ENCODE data around the gene PDP2.

PDP2 gene

DNA sequence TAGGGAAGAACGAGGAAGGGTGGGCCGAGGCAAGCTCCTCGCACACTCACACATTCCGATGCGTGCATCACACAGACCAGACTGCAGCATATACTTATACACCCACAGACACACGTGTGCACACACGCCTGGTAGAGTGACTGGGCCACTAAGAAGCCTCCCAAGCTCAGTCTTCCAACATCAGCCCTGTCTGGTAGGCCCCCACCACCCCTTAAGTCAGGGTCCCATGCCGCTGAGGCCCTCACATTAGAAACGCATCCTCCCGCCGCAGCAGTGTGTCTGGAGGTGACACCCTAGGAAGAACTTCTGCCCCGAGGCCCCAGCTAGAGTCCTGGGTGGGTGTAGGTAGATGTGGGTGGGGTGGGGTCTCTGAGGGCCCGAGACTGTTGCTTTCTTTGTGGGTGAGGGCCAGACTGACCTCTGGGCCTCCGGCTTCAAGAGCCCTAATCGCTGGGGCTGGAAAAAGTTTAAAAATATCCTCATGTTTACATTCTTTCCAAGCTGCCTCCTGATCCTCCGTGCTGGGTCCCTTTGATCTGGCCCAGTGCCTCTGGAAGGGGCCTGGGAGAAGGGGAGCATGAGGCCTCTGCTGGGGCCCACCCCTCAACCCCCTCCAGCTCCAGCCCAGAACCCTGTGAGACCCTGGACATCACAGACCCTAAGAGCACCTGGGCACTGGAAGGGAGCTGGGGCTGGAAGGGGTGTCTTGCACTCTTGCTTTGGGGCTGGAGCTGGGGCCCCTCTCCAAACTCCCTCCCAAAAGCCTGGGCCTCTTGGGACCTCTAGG is 24.7 kb downstream of the PDP2 start:
- no peak for DNase-seq

GRCh38 chr16:66905633-66906539 is 25.6 kb downstream of the PDP2 start:
- no peak for DNase-seq

DNA sequence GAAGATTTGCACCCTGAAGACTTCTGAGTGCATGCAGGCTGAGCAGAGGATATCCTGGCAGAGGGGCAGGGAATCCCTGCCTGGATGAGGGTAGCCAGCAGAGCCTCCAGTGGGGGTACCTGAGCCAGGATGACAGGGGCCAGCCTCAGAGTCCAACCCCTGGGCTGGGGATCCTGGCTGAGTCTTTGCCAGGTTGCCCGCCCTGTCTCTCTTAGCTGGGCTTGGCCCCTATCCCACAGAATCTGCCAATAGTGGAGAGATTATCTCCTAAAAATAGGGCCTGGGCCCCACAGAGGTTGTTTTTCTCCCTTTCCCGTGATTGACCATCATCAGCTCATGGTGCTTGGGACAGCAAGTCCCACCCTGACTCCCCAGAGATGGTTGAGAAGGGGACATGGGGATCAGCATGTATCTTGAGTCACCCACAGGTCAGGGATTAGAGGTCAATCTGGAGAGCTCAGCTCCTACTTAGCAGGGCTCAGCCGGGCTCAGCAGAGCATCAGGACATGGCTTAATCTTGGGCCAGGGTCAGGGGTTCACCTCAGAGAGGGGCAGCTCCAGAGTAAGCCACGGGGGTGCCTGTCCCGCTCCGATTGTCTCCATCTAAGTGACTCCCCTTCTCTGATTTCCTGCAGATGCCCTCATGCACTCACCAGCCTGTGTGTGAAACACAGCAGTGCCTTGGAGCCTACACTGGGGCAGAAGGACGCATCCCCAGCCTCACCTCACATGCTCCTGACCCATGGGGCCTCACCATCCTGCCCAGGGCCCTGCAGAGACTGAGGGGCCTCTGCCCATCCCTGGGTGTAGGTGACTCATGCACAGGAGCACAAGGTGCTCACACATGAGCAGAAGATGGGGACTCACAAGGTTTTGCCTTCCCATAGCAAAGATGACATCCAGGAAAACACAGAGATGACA is 26.9 kb downstream of the PDP2 start:
- DNase-seq = no peak

DNA sequence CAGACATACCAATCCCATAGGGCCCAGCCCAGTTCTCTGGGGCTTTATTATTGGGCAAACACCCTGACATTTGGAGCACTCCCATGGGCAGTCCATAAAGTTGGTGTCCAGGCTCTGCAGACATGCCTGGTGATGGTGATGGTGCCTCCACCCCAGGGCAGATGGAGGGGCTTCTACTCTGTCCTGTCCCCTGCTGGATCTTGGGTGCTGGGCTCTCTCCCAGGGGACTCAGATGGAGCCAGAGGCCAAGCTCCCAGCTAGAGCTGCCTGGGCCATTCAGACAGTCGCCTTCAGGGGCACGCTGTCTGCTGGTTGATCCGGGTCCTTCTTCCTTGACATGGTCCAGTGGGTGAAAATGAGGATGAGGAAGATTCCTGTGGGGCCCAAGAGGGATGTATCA is 27.8 kb downstream of the PDP2 start:
- DNase-seq = no peak

DNA sequence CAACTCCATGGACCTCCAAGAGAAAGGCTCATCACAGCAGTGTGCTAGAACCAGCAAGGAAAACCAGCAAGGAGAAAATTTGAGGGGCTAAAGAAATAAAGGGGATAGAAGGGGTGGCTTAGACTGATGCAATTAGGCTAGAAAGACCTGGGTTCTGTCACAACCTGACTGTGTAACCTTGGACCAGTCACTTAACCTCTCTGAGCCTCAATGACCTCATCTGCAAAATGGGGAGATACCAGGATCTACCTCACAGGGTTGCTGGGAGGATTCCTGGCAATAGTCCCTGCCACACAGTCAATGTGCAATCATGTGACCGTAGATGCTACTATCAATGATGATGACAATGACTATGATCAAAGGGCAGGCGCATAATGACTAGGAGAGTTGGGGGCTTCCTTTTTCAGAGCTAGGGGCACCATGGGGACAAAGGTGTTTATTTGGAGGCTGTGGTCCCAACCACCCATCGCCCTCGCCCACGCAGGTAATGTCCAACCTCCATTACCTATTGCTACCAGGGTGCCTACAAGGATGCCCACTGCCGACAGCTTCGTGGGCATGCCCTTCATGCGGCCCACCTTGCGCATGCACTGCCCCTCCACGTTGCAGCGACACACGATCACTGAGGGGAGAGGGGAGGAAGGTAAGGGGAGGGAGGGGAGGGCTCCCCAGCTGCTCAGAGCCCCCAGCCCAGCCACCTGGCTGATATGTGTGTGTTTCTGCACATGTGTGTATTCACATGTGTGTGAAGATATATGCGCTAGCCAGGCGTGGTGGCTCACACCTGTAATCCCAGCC is 28.6 kb downstream of the PDP2 start:
- no peak for DNase-seq

DNA sequence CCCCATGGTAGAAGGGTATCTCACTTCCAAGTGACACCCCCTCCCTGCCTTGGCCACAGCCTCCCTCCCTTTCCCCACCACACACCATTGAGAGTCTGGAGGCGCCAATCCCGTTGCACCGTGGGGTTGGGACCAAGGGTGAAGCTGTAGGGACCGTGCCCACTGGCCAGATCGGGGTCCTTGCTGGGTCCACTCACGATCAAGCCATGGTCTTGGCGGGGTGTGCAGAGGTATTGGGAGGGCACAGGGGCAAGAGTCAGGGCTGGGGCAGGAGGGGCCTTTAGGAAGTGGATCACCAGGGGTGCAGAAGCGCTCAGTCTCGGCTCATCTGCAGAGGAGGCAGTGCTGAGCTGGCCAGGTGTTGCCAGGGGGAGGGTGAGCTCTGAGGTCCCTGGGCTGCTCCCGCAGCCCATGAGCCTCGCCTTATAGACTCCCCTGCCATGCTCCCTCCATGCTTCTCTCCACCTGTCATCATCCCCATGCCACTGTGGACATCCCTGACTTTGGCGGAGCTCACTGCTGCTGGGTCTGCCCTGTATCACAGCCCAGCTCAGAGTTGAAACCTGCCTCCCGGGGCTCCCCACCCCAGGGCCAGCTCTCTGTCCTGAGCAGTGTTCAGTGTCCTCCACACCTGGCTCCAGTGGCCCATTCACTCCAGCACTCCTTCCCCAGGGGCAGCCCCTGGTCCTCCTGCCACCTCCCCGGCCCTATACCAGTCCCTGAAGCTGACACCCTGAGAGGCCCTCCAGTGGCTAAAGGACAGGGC is 30.0 kb downstream of the PDP2 start:
- DNase-seq = no peak

DNA sequence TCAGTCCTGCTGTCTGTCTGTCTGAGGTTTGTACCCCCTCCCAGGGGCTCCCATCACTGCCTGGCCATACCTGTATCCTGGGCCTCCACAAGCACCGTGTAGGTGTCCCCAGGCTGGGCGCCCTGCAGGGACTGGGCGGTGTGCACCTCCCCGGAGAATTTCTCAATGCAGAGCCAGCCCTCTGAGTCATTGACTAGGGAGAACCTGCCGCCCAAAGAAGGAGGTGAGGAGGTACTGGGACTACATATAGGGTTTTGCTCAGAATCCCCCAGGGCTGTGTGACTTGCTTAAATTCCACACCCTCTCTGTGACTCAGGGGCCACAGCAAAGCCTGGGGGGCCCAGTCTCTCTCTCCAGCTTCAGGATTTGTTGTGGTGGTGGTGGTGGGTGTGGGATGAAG is 30.8 kb downstream of the PDP2 start:
- DNase-seq = no peak

GRCh38 chr16:66911801-66912200 is 31.5 kb downstream of the PDP2 start:
- no peak for DNase-seq

DNA sequence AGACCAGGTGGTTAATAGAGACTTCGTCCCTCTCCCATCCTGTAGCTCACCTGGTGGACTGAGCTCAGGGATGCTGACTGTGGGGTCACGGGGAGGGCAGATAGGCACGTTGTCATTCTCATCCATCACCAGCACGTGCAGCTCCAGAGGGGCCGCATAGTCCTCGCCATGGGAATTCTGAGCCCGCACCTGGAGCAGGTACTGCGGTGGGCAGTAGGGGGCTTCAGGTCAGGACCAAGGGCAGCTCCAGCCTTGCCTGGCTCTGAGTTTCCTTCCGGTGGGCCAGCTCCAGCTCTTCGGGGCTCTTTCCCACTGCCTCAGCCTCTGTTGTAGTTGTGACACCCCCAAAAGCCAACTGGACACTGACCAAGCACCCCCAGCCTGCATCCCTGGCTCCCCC is 32.8 kb downstream of the PDP2 start:
- DNase-seq = no peak

- DNase-seq = no peak
These were observed 33.4 kb downstream of the PDP2 start for GRCh38 chr16:66913711-66914110.

DNA sequence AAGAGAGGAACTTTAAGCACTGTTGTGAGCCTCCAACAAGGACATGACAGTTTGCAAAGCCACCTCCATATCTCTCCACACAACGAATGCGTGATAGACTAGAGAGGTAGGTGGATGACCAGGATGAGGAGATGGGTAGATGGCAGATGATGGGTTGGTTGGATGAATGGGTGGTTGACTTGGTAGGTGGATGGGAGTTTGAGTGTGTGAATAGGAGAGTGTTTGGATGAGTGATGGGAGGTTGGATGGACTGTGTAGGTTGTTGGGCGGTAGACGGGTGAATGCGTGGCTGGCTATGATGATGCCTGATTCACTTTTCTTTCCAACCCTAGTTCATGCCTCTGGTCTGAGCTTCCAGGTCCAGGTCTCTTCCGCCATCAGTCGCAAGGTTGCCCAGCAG is 34.2 kb downstream of the PDP2 start:
- no peak for DNase-seq

DNA sequence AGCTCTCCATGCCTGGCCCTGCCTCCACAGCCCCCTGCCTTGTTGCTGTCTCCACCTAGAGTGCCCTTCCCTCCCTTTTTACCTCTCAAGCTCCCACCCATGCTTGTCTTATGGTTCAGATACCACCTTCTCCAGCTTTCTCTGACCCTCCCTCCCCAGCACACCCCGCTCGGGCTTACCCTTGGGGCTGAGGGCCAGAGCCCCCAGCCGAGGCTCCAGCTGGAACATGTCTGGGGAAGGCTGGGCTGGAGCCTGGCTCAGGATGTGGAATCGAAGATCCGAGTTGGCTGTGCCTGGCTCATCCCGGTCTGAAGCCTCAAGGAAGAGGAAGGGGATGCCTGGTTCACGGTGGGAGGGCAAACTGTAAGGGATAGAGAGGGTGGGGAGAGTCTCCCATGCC is 34.7 kb downstream of the PDP2 start:
- no peak for DNase-seq

- DNase-seq = no peak
These were observed 36.2 kb downstream of the PDP2 start for GRCh38 chr16:66916518-66916917.

- DNase-seq = no peak
These were observed 37.4 kb downstream of the PDP2 start for GRCh38 chr16:66917741-66918140.

DNA sequence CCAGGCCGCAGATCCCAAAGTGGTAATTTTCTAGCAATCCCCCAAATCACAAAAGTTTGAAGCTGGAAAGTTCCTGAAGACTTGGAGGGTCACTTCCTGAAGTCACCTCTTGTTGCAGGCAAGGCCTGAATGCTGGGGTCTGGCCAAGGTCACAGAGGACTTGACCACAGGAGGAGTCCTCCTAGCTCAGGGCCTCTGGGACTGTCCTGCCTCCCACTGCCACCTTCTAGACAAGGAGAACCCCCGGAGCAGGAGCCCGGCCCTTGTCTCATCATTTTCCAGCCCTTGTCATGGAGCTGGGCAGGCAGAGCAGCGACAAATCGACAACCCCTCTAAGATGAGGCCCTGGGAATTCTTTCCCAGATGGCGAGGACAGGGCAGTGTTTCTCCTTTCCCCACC is 38.0 kb downstream of the PDP2 start:
- no peak for DNase-seq

- DNase-seq = no peak
These were observed 38.7 kb downstream of the PDP2 start, which contains the start of gene CDH16 for GRCh38 chr16:66918803-66919568. TSS of gene CDH16 (minus strand) at chr16:66918885. CDS start at chr16:66918065, 820 bp downstream.

- DNase-seq = no peak
These were observed 39.4 kb downstream of the PDP2 start for GRCh38 chr16:66919569-66920298.

DNA sequence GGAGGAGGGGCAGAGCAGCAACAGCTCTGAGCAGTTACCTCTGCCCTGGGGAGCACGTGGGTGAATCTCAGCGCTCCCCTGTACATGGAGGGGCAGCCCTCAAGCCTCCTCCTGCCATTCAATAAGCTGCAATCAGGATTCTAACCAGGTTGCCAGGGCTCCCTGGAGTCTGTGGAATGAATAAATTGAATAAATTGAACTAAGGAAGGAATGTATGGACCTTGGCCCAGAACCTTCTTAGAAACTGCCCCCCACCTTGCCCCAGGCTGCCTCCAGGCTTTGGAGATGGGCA is 39.9 kb downstream of the PDP2 start:
- no peak for DNase-seq

GRCh38 chr16:66920924-66921680 is 40.8 kb downstream of the PDP2 start:
- no peak for DNase-seq

All from NCI-H774 (cell line).